H1 (cell line): ENCODE data around the gene FOXA3. TPM values are rescaled to one million over a fixed set of nuclear protein-coding genes. Genes with fewer than 3 reads are reported as not detected.
A peak's percentile ranks its signal among the peaks of the same experiment; 100 is the strongest.

Source experiments
- CTCF ChIA-PET: fragments of 300-600 bp; sonication (Branson Sonifier 250); formaldehyde crosslinking; loops from one replicate; lab custom pipeline; 2021; ENCODE audit not compliant: partially characterized antibody; lab: Charles Lee
- POLR2A ChIA-PET: fragments of 300-600 bp; sonication (Branson Sonifier 250); formaldehyde crosslinking; loops from one replicate; lab custom pipeline; 2021; ENCODE audit warnings: inconsistent platforms; ENCODE audit not compliant: partially characterized antibody; lab: Charles Lee
- DNase-seq, 2 experiments: peaks; one replicate each; pipeline versions ENCODE4 v3.0.0 to v3.0.0-alpha.2; 2010 to 2022; ENCODE audit warnings: low spot score in 2 of 2, low read depth in 1 of 2, mixed read lengths in 1 of 2
- FAIRE-seq: peaks from 2 replicates; lab custom pipeline; 2011; peaks lifted over from hg19 to GRCh38; lab: Jason Lieb, UNC
- H2AFZ ChIP-seq: 2 replicates; pipeline ENCODE4 v1.8.1; 2012; ENCODE audit warnings: low read length, inconsistent platforms
- H2AK5ac ChIP-seq: 2 replicates; pipeline ENCODE4 v1.6.1; 2013; ENCODE audit warnings: low read depth, low read length
- H2BK120ac ChIP-seq: replicated peaks from 2 replicates; pipeline ENCODE3; 2013; ENCODE audit warnings: low read depth, low read length, inconsistent platforms
- H2BK12ac ChIP-seq: 2 replicates; pipeline ENCODE4 v1.6.1; 2013; ENCODE audit warnings: low read depth, low read length
- H2BK15ac ChIP-seq: 2 replicates; pipeline ENCODE4 v1.6.1; 2013; ENCODE audit warnings: low read length
- H2BK20ac ChIP-seq: 2 replicates; pipeline ENCODE4 v1.6.1; 2013; ENCODE audit warnings: low read length
- H2BK5ac ChIP-seq: 2 replicates; pipeline ENCODE4 v1.6.1; 2013; ENCODE audit warnings: low read depth, low read length
- H3K14ac ChIP-seq: 2 replicates; pipeline ENCODE4 v1.6.1; 2013; ENCODE audit warnings: inconsistent platforms; ENCODE audit not compliant: insufficient read length
- H3K18ac ChIP-seq: 2 replicates; pipeline ENCODE4 v1.6.1; 2013; ENCODE audit warnings: low read length; ENCODE audit errors: extremely low read depth
- H3K23ac ChIP-seq: 2 replicates; pipeline ENCODE4 v1.6.1; 2013; ENCODE audit warnings: inconsistent platforms; ENCODE audit not compliant: insufficient read length
- H3K23me2 ChIP-seq: 2 replicates; pipeline ENCODE4 v1.6.1; 2013; ENCODE audit warnings: low read depth, low read length
- H3K27ac ChIP-seq: 2 replicates; pipeline ENCODE4 v1.6.1; 2011; ENCODE audit warnings: low read depth, low read length, inconsistent platforms
- H3K27me3 ChIP-seq, 4 experiments: replicated peaks in 1 of 4; 1 replicate in 1 of 4; 2 replicates in 3 of 4; pipeline versions ENCODE4 v1.6.1 to v1.8.1; 2011 to 2013; ENCODE audit warnings: low read length in 3 of 4, mild to moderate bottlenecking in 3 of 4, inconsistent platforms in 2 of 4, mixed read lengths in 2 of 4, moderate library complexity in 1 of 4; ENCODE audit not compliant: control insufficient read depth in 3 of 4, insufficient read depth in 3 of 4; ENCODE audit errors: extremely low read depth in 1 of 4
- H3K36me3 ChIP-seq, 4 experiments: 2 replicates each; pipeline versions ENCODE4 v1.6.1 to v1.8.1; 2011 to 2013; ENCODE audit warnings: mild to moderate bottlenecking in 4 of 4, low read length in 3 of 4, moderate library complexity in 2 of 4, control low read depth in 1 of 4, inconsistent platforms in 1 of 4; ENCODE audit not compliant: insufficient read depth in 4 of 4, control insufficient read depth in 2 of 4
- H3K4ac ChIP-seq: replicated peaks from 2 replicates; pipeline ENCODE3; 2013; ENCODE audit warnings: low read length, low read depth, mixed read lengths, inconsistent platforms; ENCODE audit not compliant: insufficient read length
- H3K4me1 ChIP-seq, 4 experiments: replicated peaks in 1 of 4; 1 replicate in 1 of 4; 2 replicates in 3 of 4; pipeline versions ENCODE4 v1.6.1 to v1.8.1; 2011 to 2013; ENCODE audit warnings: low read length in 3 of 4, inconsistent platforms in 2 of 4, mixed read lengths in 1 of 4; ENCODE audit not compliant: insufficient read depth in 4 of 4, control insufficient read depth in 3 of 4
- H3K4me2 ChIP-seq, 2 experiments: 2 replicates each; pipeline versions ENCODE4 v1.6.1 to v1.8.1; 2011 to 2013; ENCODE audit warnings: low read depth in 2 of 2, low read length in 2 of 2, control low read depth in 1 of 2, inconsistent platforms in 1 of 2, mild to moderate bottlenecking in 1 of 2; ENCODE audit not compliant: insufficient read depth in 1 of 2
- H3K4me3 ChIP-seq, 4 experiments: fragments of 200-600, 300-600 bp in 1 of 4; sonication (generic), shearing (Covaris generic), sonication (Bioruptor Twin) in 1 of 4; 2 replicates each; pipeline versions ENCODE4 v1.5.1 to v1.8.1; 2011 to 2016; ENCODE audit warnings: low read length in 4 of 4, low read depth in 3 of 4, control low read depth in 2 of 4, inconsistent platforms in 2 of 4, mild to moderate bottlenecking in 2 of 4, mixed read lengths in 1 of 4, moderate library complexity in 1 of 4; ENCODE audit not compliant: insufficient read depth in 2 of 4; ENCODE audit errors: extremely low read depth in 1 of 4
- H3K56ac ChIP-seq: replicated peaks from 2 replicates; pipeline ENCODE3; 2013; ENCODE audit warnings: low read depth, mild to moderate bottlenecking, mixed read lengths, low read length, inconsistent platforms; ENCODE audit not compliant: insufficient read length
- H3K79me1 ChIP-seq: 2 replicates; pipeline ENCODE4 v1.6.1; 2013; ENCODE audit warnings: low read depth, low read length, control low read depth
- H3K79me2 ChIP-seq, 2 experiments: 2 replicates each; pipeline versions ENCODE4 v1.6.1 to v1.8.1; 2012 to 2013; ENCODE audit warnings: low read length in 2 of 2, mild to moderate bottlenecking in 2 of 2, inconsistent platforms in 1 of 2; ENCODE audit not compliant: insufficient read depth in 2 of 2, control insufficient read depth in 1 of 2
- H3K9ac ChIP-seq, 4 experiments: replicated peaks in 1 of 4; 1 replicate in 1 of 4; 2 replicates in 3 of 4; pipeline versions ENCODE4 v1.6.1 to v1.8.1; 2011 to 2013; ENCODE audit warnings: low read depth in 3 of 4, low read length in 3 of 4, control low read depth in 2 of 4, mild to moderate bottlenecking in 2 of 4, moderate library complexity in 2 of 4, inconsistent platforms in 1 of 4; ENCODE audit errors: extremely low read depth in 1 of 4
- H3K9me3 ChIP-seq, 2 experiments: 2 replicates each; pipeline versions ENCODE4 v1.6.1 to v1.8.1; 2012 to 2013; ENCODE audit warnings: mild to moderate bottlenecking in 2 of 2, moderate library complexity in 2 of 2, control low read depth in 1 of 2, inconsistent platforms in 1 of 2, low read depth in 1 of 2, low read length in 1 of 2, mixed read lengths in 1 of 2; ENCODE audit not compliant: insufficient read depth in 2 of 2
- H4K20me1 ChIP-seq, 2 experiments: replicated peaks in 1 of 2; 2 replicates each; pipeline versions ENCODE3 to v1.8.1; 2011 to 2013; ENCODE audit warnings: inconsistent platforms in 2 of 2, low read length in 2 of 2, mild to moderate bottlenecking in 1 of 2; ENCODE audit not compliant: insufficient read depth in 2 of 2, control insufficient read depth in 1 of 2
- H4K5ac ChIP-seq: 2 replicates; pipeline ENCODE4 v1.6.1; 2013; ENCODE audit warnings: low read length, low read depth, mixed read lengths, inconsistent platforms; ENCODE audit not compliant: insufficient read length
- H4K8ac ChIP-seq: 2 replicates; pipeline ENCODE4 v1.8.0; 2013; ENCODE audit warnings: mild to moderate bottlenecking, moderate library complexity, low read length, inconsistent platforms; ENCODE audit not compliant: insufficient read depth; ENCODE audit errors: extremely low read depth
- H4K91ac ChIP-seq: replicated peaks from 2 replicates; pipeline ENCODE3; 2013; ENCODE audit warnings: low read length, mixed read lengths, inconsistent platforms; ENCODE audit not compliant: insufficient read length
- BCL11A ChIP-seq, 2 experiments: IDR thresholded peaks; one replicate each; pipeline ENCODE4 v1.6.1; 2011; ENCODE audit warnings: low read depth in 2 of 2, low read length in 2 of 2, mild to moderate bottlenecking in 2 of 2
- EGR1 ChIP-seq: IDR thresholded peaks from 2 replicates; pipeline ENCODE4 v1.6.1; 2011; ENCODE audit warnings: low read depth, low read length, borderline replicate concordance
- GTF2F1 ChIP-seq: IDR thresholded peaks from 2 replicates; pipeline ENCODE4 v1.6.1; 2012; ENCODE audit warnings: low read depth, low read length, improper control_type of control experiment, borderline replicate concordance
- HDAC6 ChIP-seq: IDR thresholded peaks from one replicate; pipeline ENCODE4 v1.7.1; 2012; ENCODE audit warnings: low read depth, mild to moderate bottlenecking, inconsistent platforms, low read length, moderate library complexity
- JUN ChIP-seq: IDR thresholded peaks from 2 replicates; pipeline ENCODE4 v1.6.1; 2011; ENCODE audit warnings: low read depth, mild to moderate bottlenecking, improper control_type of control experiment, low read length
- KDM1A ChIP-seq: fragments of 200-600, 300-600 bp; sonication (generic); IDR thresholded peaks from 2 replicates; pipeline ENCODE4 v1.7.1; 2016; ENCODE audit warnings: mild to moderate bottlenecking, low read length, borderline replicate concordance
- RAD21 ChIP-seq, 2 experiments: IDR thresholded peaks in 1 of 2; conservative IDR thresholded peaks in 1 of 2; 2 replicates each; pipeline ENCODE4 v1.6.1; 2011; ENCODE audit warnings: low read depth in 2 of 2, low read length in 2 of 2, improper control_type of control experiment in 1 of 2, inconsistent platforms in 1 of 2, mild to moderate bottlenecking in 1 of 2, moderate library complexity in 1 of 2
- RBBP5 ChIP-seq: IDR thresholded peaks from 2 replicates; pipeline ENCODE4 v1.7.1; 2012; ENCODE audit warnings: low read depth, mild to moderate bottlenecking, inconsistent platforms, low read length, moderate library complexity, borderline replicate concordance
- RFX5 ChIP-seq: IDR thresholded peaks from 2 replicates; pipeline ENCODE4 v1.6.1; 2011; ENCODE audit warnings: low read depth, low read length, improper control_type of control experiment, borderline replicate concordance
- SAP30 ChIP-seq: fragments of 300-600 bp; sonication (generic); IDR thresholded peaks from 2 replicates; pipeline ENCODE4 v1.7.1; 2012; ENCODE audit warnings: low read length, moderate library complexity, mild to moderate bottlenecking, inconsistent platforms; ENCODE audit not compliant: insufficient read depth, insufficient replicate concordance
- SP4 ChIP-seq: IDR thresholded peaks from 2 replicates; pipeline ENCODE4 v1.6.1; 2012; ENCODE audit warnings: low read length, inconsistent platforms
- WGBS, 2 experiments: shearing (Covaris generic) in 1 of 2; methylation state at CpG; one replicate each; pipeline versions ENCODE4 v1.1.6 to v1.1.7; 2013 to 2015; ENCODE audit warnings: low lambda C conversion rate in 2 of 2, mixed read lengths in 2 of 2, inconsistent platforms in 1 of 2, low coverage in 1 of 2, missing lambda C conversion rate in 1 of 2; ENCODE audit not compliant: insufficient replicate concordance in 2 of 2, insufficient coverage in 1 of 2, insufficient read length in 1 of 2; ENCODE audit errors: extremely low coverage in 1 of 2, missing lambda C conversion rate in 1 of 2; 5-methylcytosine and 5-hydroxymethylcytosine counted together
- polyA plus RNA-seq, 7 experiments: library from polyadenylated mRNA; depleted of rRNA in 3 of 7; stranded (reverse) in 5 of 7; unstranded in 2 of 7; fragments of >200 nt in 5 of 7; fragments of 200-250 nt in 2 of 7; gene quantifications; 1 replicate in 5 of 7; 2 replicates in 1 of 7; 4 replicates in 1 of 7; pipeline versions ENCODE4 v1.2.1 to v1.2.3, GENCODE V29; 2011 to 2013; ENCODE audit warnings: missing spikeins in 2 of 7, mixed read lengths in 2 of 7
- total RNA-seq: library from RNA; stranded (reverse); fragmentation: NEBNext Ultra II Directional; extraction: Animal tissue kit (Norgen Biotek cat#: 25700); gene quantifications from 2 replicates; pipeline ENCODE4 v1.2.1, GENCODE V29; 2021
- TF ChIP-seq, protein P1 (sequence below): IDR thresholded peaks from 2 replicates; pipeline ENCODE4 v1.6.1; 2012; ENCODE audit warnings: inconsistent platforms

FOXA3 gene
- total and polyA plus RNA-seq, 2 of the 8 experiments (the other 6 are each of a cell fraction or from before 2014, with no cell fraction given), result 20.2 to 49.1 TPM

DNA sequence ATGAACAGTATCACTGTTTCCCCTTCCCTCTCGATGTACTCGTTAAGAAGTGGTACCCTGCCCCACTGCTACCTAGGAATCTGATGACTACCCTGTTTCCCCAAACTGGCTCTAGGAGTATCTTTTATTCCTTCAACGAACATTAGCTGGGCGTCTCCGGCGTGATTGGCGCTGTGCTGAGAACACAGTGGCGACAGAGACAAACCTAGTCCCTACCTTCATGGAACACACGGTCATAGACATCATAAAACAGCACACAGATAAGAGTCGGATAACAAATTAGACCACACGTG is 1.9 kb upstream of the FOXA3 start:
- H3K36me3 ChIP-seq, result peaks cover 0 to 9% (median 7%) of the 10 kb centered on the region in 4 experiments; a peak in 5 of 8 replicates
- no peaks in the 10 kb centered on the region; a peak in 1 of 7 replicates for H3K27me3 ChIP-seq
- no peak overlapping the region for H4K91ac ChIP-seq
- H3K4me1 ChIP-seq, result peaks cover 0 to 18% (median 8%) of the 10 kb centered on the region in 4 experiments; a peak in 6 of 7 replicates
- H3K9me3 ChIP-seq, result no peaks in the 10 kb centered on the region
- H4K20me1 ChIP-seq, result peaks cover 2 to 8% of the 10 kb centered on the region in 2 experiments
- peaks cover 3 to 73% of the 10 kb centered on the region in 2 experiments; a peak in 2 of 4 replicates for H3K79me2 ChIP-seq
- H2BK5ac ChIP-seq, result peak overlapping the region; percentile 89; the same call in 1 of the 2 replicates
- peak overlapping the region; percentile 73 to 87 for H3K4me2 ChIP-seq
- H2BK15ac ChIP-seq, result no peak overlapping the region; the same call in 1 of the 2 replicates
- FAIRE-seq (no peak), DNase-seq (no peak)
- peak overlapping the region in 3 of 4 experiments; percentile 81 to 86 (median 84); a peak in 6 of 7 replicates for H3K9ac ChIP-seq
- H2BK120ac ChIP-seq, result no peak overlapping the region
- H2AFZ ChIP-seq, result 0 out of 2 replicates have a peak overlapping the region, but pooled peaks have one; percentile 8
- H3K23me2 ChIP-seq, result peaks cover 16% of the 10 kb centered on the region
- H3K56ac ChIP-seq, result peak overlapping the region; percentile 70
- H2AK5ac ChIP-seq, result peak overlapping the region; percentile 4; the same call in 1 of the 2 replicates
- no peak overlapping the region for H3K14ac ChIP-seq
- ChIA-PET POLR2A (interaction anchor here (1.5 to 13.7 kb wide), 4 partner anchors 8 to 46 kb away, joined by 4 to 277 read pairs (median 34); partner anchors contain the start of genes IRF2BP1 and RSPH6A), CTCF (interaction anchor here (1.4 kb wide), 1 partner anchor 9 kb away, joined by 3 read pairs; no protein-coding TSS in a partner anchor)
- no peak overlapping the region for H3K23ac ChIP-seq
- peak overlapping the region; percentile 68; the same call in 1 of the 2 replicates for H3K18ac ChIP-seq
- H4K8ac ChIP-seq, result no peak overlapping the region
- H4K5ac ChIP-seq, result peak overlapping the region; percentile 2
- peaks cover 12% of the 10 kb centered on the region; the same call in 1 of the 2 replicates for H3K79me1 ChIP-seq
- 10% methylated on average over 11 of the region's 11 CpGs; no CpG with 5 or more reads in 1 of the 2 experiments for WGBS, 2 experiments
- H2BK12ac ChIP-seq, result no peak overlapping the region
- H3K4ac ChIP-seq, result peak overlapping the region; percentile 17
- peak overlapping the region; percentile 90 for H3K27ac ChIP-seq
- H2BK20ac ChIP-seq, result no peak overlapping the region
- peak overlapping the region; percentile 76 to 99 (median 86) for H3K4me3 ChIP-seq
- TF ChIP-seq RAD21 (IDR thresholded peaks at IDR 0.05 in 1 of 2, conservative IDR thresholded peaks at IDR 0.05 in 1 of 2; ENCODE audit: low read depth in 2 of 2, low read length in 2 of 2) (no peak), SP4 (no peak), KDM1A (no peak), EGR1 (no peak), BCL11A (IDR thresholded peaks at IDR 0.05; ENCODE audit: low read depth in 2 of 2, low read length in 2 of 2) (no peak), RFX5 (no peak), RBBP5 (no peak), JUN (no peak), GTF2F1 (no peak), HDAC6 (no peak), SAP30 (no peak)
- TF ChIP-seq, protein P1, sequence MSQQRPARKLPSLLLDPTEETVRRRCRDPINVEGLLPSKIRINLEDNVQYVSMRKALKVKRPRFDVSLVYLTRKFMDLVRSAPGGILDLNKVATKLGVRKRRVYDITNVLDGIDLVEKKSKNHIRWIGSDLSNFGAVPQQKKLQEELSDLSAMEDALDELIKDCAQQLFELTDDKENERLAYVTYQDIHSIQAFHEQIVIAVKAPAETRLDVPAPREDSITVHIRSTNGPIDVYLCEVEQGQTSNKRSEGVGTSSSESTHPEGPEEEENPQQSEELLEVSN, result no peak
